DMS114 treated with DMSO at 0.1 percent for 48 hours (cell line): Measurements from ENCODE around the gene ADGRV1.
"Not testable (repeated sequence)": the region's sequence is repeated elsewhere in the genome, so short reads cannot be mapped to it uniquely, and the experiment has no call there.

Experiments
- DNase-seq: peaks from one replicate; lab custom pipeline; 2025; ENCODE audit not compliant: unreplicated experiment; lab: John Stamatoyannopoulos, UW

Gene ADGRV1

GRCh38 chr5:90590170-90590569 lies 31.6 kb downstream of the ADGRV1 start:
- DNase-seq: no peak

- not testable (repeated sequence) for DNase-seq
Measured at GRCh38 chr5:90593083-90593482, 34.5 kb downstream of the ADGRV1 start.

GRCh38 chr5:90595766-90596165 lies 37.2 kb downstream of the ADGRV1 start:
- DNase-seq: not testable (repeated sequence)

GRCh38 chr5:90598293-90598692 lies 39.7 kb downstream of the ADGRV1 start:
- DNase-seq: no peak

GRCh38 chr5:90600307-90600706 lies 41.7 kb downstream of the ADGRV1 start:
- DNase-seq: not testable (repeated sequence)

GRCh38 chr5:90601468-90601867 lies 42.9 kb downstream of the ADGRV1 start:
- DNase-seq: no peak

GRCh38 chr5:90602681-90603080 lies 44.1 kb downstream of the ADGRV1 start:
- DNase-seq: no peak

GRCh38 chr5:90606539-90606938 lies 47.9 kb downstream of the ADGRV1 start:
- no peak for DNase-seq

GRCh38 chr5:90612919-90613318 lies 54.3 kb downstream of the ADGRV1 start:
- no peak for DNase-seq

GRCh38 chr5:90613459-90613858 lies 54.9 kb downstream of the ADGRV1 start:
- DNase-seq: no peak

GRCh38 chr5:90613918-90614504 lies 55.4 kb downstream of the ADGRV1 start:
- no peak for DNase-seq

- DNase-seq: no peak
Measured at GRCh38 chr5:90615355-90615754, 56.8 kb downstream of the ADGRV1 start.

GRCh38 chr5:90618071-90618470 lies 59.5 kb downstream of the ADGRV1 start:
- no peak for DNase-seq

- not testable (repeated sequence) for DNase-seq
Measured at GRCh38 chr5:90619762-90620161, 61.2 kb downstream of the ADGRV1 start.

GRCh38 chr5:90621848-90622247 lies 63.3 kb downstream of the ADGRV1 start:
- DNase-seq: no peak

GRCh38 chr5:90626493-90626892 lies 67.9 kb downstream of the ADGRV1 start:
- no peak for DNase-seq

GRCh38 chr5:90628492-90628891 lies 69.9 kb downstream of the ADGRV1 start:
- no peak for DNase-seq

- DNase-seq: no peak
Measured at GRCh38 chr5:90632791-90633190, 74.2 kb downstream of the ADGRV1 start.

- DNase-seq: no peak
Measured at GRCh38 chr5:90636948-90637347, 78.4 kb downstream of the ADGRV1 start.

GRCh38 chr5:90637731-90638130 lies 79.1 kb downstream of the ADGRV1 start:
- DNase-seq: no peak

GRCh38 chr5:90638878-90639277 lies 80.3 kb downstream of the ADGRV1 start:
- no peak for DNase-seq

GRCh38 chr5:90640484-90641059 lies 82.0 kb downstream of the ADGRV1 start:
- no peak for DNase-seq

GRCh38 chr5:90641528-90641927 lies 82.9 kb downstream of the ADGRV1 start:
- no peak for DNase-seq
